Endothelial cell of umbilical vein (primary cell): ENCODE measurements around the gene RNF186. TPM values are rescaled to one million over a fixed set of nuclear protein-coding genes. Genes with fewer than 3 reads are reported as not detected.
"Not testable (repeated sequence)": the region's sequence is repeated elsewhere in the genome, so short reads cannot be mapped to it uniquely, and the experiment has no call there.

Source experiments
- BruUV-seq: library from RNA; stranded (reverse); fragments of 400-500 nt; replicated peaks from 2 replicates; lab custom pipeline; 2021; lab: Mats Ljungman, UMichigan
- CTCF ChIA-PET: fragments of 300-600, 350-600 bp; sonication (Branson Sonifier 250); formaldehyde crosslinking; loops from one replicate; lab custom pipeline; 2021; ENCODE audit warnings: antibody characterized with exemption, inconsistent platforms; lab: Charles Lee
- POLR2A ChIA-PET: fragments of 300-600, 350-600 bp; sonication (Branson Sonifier 250); formaldehyde crosslinking; loops from one replicate; lab custom pipeline; 2021; ENCODE audit warnings: antibody characterized with exemption, inconsistent platforms; lab: Charles Lee
- DNase-seq: peaks from one replicate; pipeline ENCODE4 v3.0.0-alpha.2; 2011; ENCODE audit warnings: low read depth, low spot score
- FAIRE-seq: peaks from 2 replicates; lab custom pipeline; 2011; peaks lifted over from hg19 to GRCh38; lab: Jason Lieb, UNC
- H2AFZ ChIP-seq: 2 replicates; pipeline ENCODE4 v1.6.0; 2012; ENCODE audit warnings: low read depth, low read length, control low read depth, inconsistent platforms
- H3K27ac ChIP-seq: 2 replicates; pipeline ENCODE4 v1.5.1; 2011; ENCODE audit warnings: low read depth, mild to moderate bottlenecking, control low read depth, low read length, moderate library complexity; ENCODE audit not compliant: insufficient read depth
- H3K27me3 ChIP-seq, 2 experiments: 2 replicates each; pipeline versions ENCODE4 v1.6.0 to v1.6.1; 2011; ENCODE audit warnings: low read length in 2 of 2, mixed read lengths in 1 of 2; ENCODE audit not compliant: control insufficient read depth in 2 of 2, insufficient read depth in 2 of 2
- H3K36me3 ChIP-seq, 2 experiments: 2 replicates in 1 of 2; 3 replicates in 1 of 2; pipeline ENCODE4 v1.5.1; 2011; ENCODE audit warnings: low read length in 2 of 2, mild to moderate bottlenecking in 1 of 2, moderate library complexity in 1 of 2; ENCODE audit not compliant: control insufficient read depth in 2 of 2, insufficient read depth in 2 of 2; ENCODE audit errors: extremely low read depth in 1 of 2
- H3K4me1 ChIP-seq: 3 replicates; pipeline ENCODE4 v1.5.1; 2011; ENCODE audit warnings: mild to moderate bottlenecking, low read length; ENCODE audit not compliant: control insufficient read depth, insufficient read depth; ENCODE audit errors: extremely low read depth
- H3K4me2 ChIP-seq: 2 replicates; pipeline ENCODE4 v1.6.1; 2011; ENCODE audit warnings: low read length, control low read depth, mixed read lengths; ENCODE audit not compliant: insufficient read depth
- H3K4me3 ChIP-seq, 3 experiments: fragments of 200-600 bp in 1 of 3; sonication (generic), shearing (Covaris generic) in 1 of 3; replicated peaks in 1 of 3; 2 replicates each; pipeline ENCODE4 v1.5.1; 2011 to 2016; ENCODE audit warnings: control low read depth in 3 of 3, low read length in 3 of 3, mild to moderate bottlenecking in 2 of 3, inconsistent platforms in 1 of 3, low read depth in 1 of 3, moderate library complexity in 1 of 3; ENCODE audit not compliant: insufficient read depth in 1 of 3
- H3K79me2 ChIP-seq: 2 replicates; pipeline ENCODE4 v1.6.0; 2012; ENCODE audit warnings: low read length, inconsistent platforms; ENCODE audit not compliant: control insufficient read depth, insufficient read depth
- H3K9ac ChIP-seq: replicated peaks from 2 replicates; pipeline ENCODE3; 2011; ENCODE audit warnings: low read length, control low read depth; ENCODE audit not compliant: insufficient read depth; ENCODE audit errors: extremely low read depth
- H3K9me1 ChIP-seq: replicated peaks from 3 replicates; pipeline ENCODE4 v1.6.0; 2011; ENCODE audit warnings: mild to moderate bottlenecking, low read length; ENCODE audit not compliant: control insufficient read depth, insufficient read depth; ENCODE audit errors: extremely low read depth
- H3K9me3 ChIP-seq: replicated peaks from 2 replicates; pipeline ENCODE4 v1.5.1; 2012; ENCODE audit warnings: low read length, inconsistent platforms; ENCODE audit not compliant: control insufficient read depth, insufficient read depth
- H4K20me1 ChIP-seq: replicated peaks from 2 replicates; pipeline ENCODE3; 2011; ENCODE audit warnings: mild to moderate bottlenecking, low read length; ENCODE audit not compliant: control insufficient read depth, insufficient read depth; ENCODE audit errors: extremely low read depth
- CTCF ChIP-seq, 2 donors: IDR thresholded peaks; 1 replicate in 1 of 2; 2 replicates in 1 of 2; pipeline ENCODE4 v1.5.1; 2011; ENCODE audit warnings: low read length in 2 of 2, mild to moderate bottlenecking in 2 of 2, moderate library complexity in 2 of 2, control low read depth in 1 of 2, inconsistent platforms in 1 of 2, low read depth in 1 of 2; ENCODE audit not compliant: insufficient read depth in 1 of 2; ENCODE audit errors: extremely low read depth in 1 of 2
- EZH2 ChIP-seq: IDR thresholded peaks from 2 replicates; pipeline ENCODE4 v1.6.1; 2012; ENCODE audit warnings: borderline replicate concordance, low read depth, mild to moderate bottlenecking, moderate library complexity, low read length, inconsistent platforms; ENCODE audit not compliant: severe bottlenecking
- FOS ChIP-seq: IDR thresholded peaks from 2 replicates; pipeline ENCODE4 v1.6.1; 2011; ENCODE audit warnings: mild to moderate bottlenecking, low read length, moderate library complexity, borderline replicate concordance; ENCODE audit not compliant: insufficient read depth
- GATA2 ChIP-seq: IDR thresholded peaks from 2 replicates; pipeline ENCODE4 v1.7.0; 2011; ENCODE audit warnings: low read depth, mild to moderate bottlenecking, moderate library complexity, mixed read lengths, low read length; ENCODE audit not compliant: insufficient read length, insufficient read depth
- JUN ChIP-seq: IDR thresholded peaks from 2 replicates; pipeline ENCODE4 v1.6.1; 2011; ENCODE audit warnings: borderline replicate concordance, low read depth; ENCODE audit not compliant: insufficient read length, insufficient read depth
- MAX ChIP-seq: IDR thresholded peaks from 2 replicates; pipeline ENCODE4 v1.6.1; 2011; ENCODE audit not compliant: insufficient read depth, insufficient read length
- MYC ChIP-seq: IDR thresholded peaks from one replicate; pipeline ENCODE4 v1.6.1; 2011; ENCODE audit warnings: mild to moderate bottlenecking, low read depth, low read length
- POLR2A ChIP-seq: IDR thresholded peaks from 2 replicates; pipeline ENCODE4 v1.6.1; 2012; ENCODE audit warnings: low read depth, mild to moderate bottlenecking, control low read depth, low read length
- POLR2AphosphoS5 ChIP-seq: IDR thresholded peaks from 2 replicates; pipeline ENCODE4 v1.6.1; 2012; ENCODE audit warnings: low read depth, mild to moderate bottlenecking, control low read depth, low read length, moderate library complexity; ENCODE audit not compliant: insufficient read depth
- dilution Hi-C: fragments of 300-500 bp; cut with MboI; formaldehyde crosslinking; loops from one replicate; pipeline ENCODE4 v1.15.0; 2019; ENCODE audit warnings: low sequenced_read_pairs; ENCODE audit not compliant: extremely low pct_ligation_motif_present
- intact Hi-C: fragments of 100-400 bp; cut with micrococcal nuclease; formaldehyde crosslinking; loops from one replicate; pipeline ENCODE4 v1.10.0; 2022
- polyA plus RNA-seq, 4 experiments: library from polyadenylated mRNA; depleted of rRNA in 3 of 4; stranded (reverse) in 3 of 4; unstranded in 1 of 4; fragments of >200 nt; gene quantifications; 2 replicates each; pipeline versions ENCODE4 v1.2.1 to v1.2.3, GENCODE V29; 2011 to 2012; ENCODE audit warnings: missing spikeins in 1 of 4
- total RNA-seq: library from RNA; stranded (reverse); gene quantifications from 2 replicates; pipeline ENCODE4 v1.2.3, GENCODE V29; 2021

Gene RNF186
- total and polyA plus RNA-seq, 2 donors (not counting 3 experiments of a cell fraction or from before 2014, with no cell fraction given), result not detected

GRCh38 chr1:19792237-19793002 lies 22.7 kb downstream of the RNF186 start:
- ChIA-PET POLR2A (no interaction called here), CTCF (interaction anchor here (1.2 kb wide), 1 partner anchor 27 kb away, joined by 3 read pairs; no protein-coding TSS in a partner anchor)
- no peak overlapping the region for H3K4me3 ChIP-seq
- H3K9me3 ChIP-seq, result no peaks in the 10 kb centered on the region
- H3K4me1 ChIP-seq, result no peaks in the 10 kb centered on the region
- no peak overlapping the region for H3K27ac ChIP-seq
- DNase-seq (no peak), FAIRE-seq (no peak)
- dilution Hi-C loops (no loop called here), intact Hi-C loops (no loop called here)
- no peaks in the 10 kb centered on the region for H3K36me3 ChIP-seq
- H3K9me1 ChIP-seq, result no peaks in the 10 kb centered on the region
- H3K27me3 ChIP-seq, result no peaks in the 10 kb centered on the region
- H3K9ac ChIP-seq, result no peak overlapping the region
- no peak overlapping the region for H2AFZ ChIP-seq
- H3K4me2 ChIP-seq, result no peak overlapping the region
- no TSS peak for BruUV-seq
- TF ChIP-seq FOS (no peak), GATA2 (no peak), JUN (no peak), MYC (no peak), POLR2AphosphoS5 (no peak), CTCF (IDR thresholded peaks at IDR 0.05; ENCODE audit: extremely low read depth in 1 of 2, insufficient read depth in 1 of 2, low read depth in 1 of 2, low read length in 2 of 2) (no peak), MAX (no peak), EZH2 (no peak), POLR2A (no peak)
- no peaks in the 10 kb centered on the region for H4K20me1 ChIP-seq
- no peaks in the 10 kb centered on the region for H3K79me2 ChIP-seq

DNA sequence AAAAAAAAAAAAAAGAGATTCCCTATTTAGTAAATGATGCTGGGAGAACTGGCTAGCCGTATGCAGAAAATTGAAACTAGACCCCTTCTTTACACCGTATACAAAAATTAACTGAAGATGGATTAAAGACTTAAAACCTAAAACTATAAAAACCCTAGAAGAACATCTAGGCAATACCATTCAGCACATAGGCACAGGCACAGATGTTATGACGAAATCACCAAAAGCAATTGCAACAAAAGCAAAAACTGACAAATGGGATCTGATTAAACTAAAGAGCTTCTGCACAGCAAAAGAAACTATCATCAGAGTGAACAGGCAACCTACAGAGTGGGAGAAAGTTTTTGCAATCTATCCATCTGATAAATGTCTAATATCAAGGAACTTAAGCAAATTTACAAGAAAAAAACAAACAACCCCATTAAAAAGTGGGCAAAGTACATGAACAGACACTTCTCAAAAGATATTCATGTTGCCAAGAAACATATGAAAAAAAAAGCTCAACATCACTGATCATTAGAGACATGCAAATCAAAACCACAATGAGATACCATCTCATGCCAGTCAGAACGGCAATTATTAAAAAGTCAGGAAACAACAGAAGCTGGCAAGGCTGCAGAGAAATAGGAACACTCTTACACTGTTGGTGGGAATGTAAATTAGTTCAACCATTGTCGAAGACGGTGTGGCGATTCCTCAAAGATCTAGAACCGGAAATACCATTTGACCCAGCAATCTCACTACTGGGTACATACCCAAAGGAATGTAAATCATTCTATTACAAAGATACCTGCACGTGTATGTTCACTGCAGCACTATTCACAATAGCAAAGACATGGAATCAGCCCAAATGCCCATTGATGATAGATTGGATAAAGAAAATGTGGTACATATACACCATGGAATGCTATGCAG lies 24.8 kb downstream of the RNF186 start:
- H3K4me1 ChIP-seq, H3K27me3 ChIP-seq, H3K36me3 ChIP-seq, intact Hi-C loops, H3K79me2 ChIP-seq, dilution Hi-C loops, BruUV-seq, H3K4me2 ChIP-seq, H3K9ac ChIP-seq, H3K4me3 ChIP-seq, H2AFZ ChIP-seq, H4K20me1 ChIP-seq, H3K9me3 ChIP-seq, H3K9me1 ChIP-seq, FAIRE-seq, DNase-seq, POLR2A ChIA-PET, H3K27ac ChIP-seq: not testable (repeated sequence)
- CTCF ChIA-PET, result interaction anchor here (0.6 to 0.8 kb wide), 2 partner anchors 74 to 130 kb away, joined by 3 read pairs; no protein-coding TSS in a partner anchor
